ENCODE results near the gene DDB1. TPM values are rescaled to one million over a fixed set of nuclear protein-coding genes. Genes with fewer than 3 reads are reported as not detected.

Gene DDB1
- total RNA-seq, 1 donor from 2014 or later: 175 TPM

- no peak for DNase-seq (ENCODE audit: low read depth)
- TF ChIP-seq CTCF (conservative IDR thresholded peaks at IDR 0.05; ENCODE audit: low read depth, low read length): no peak
- no peak overlapping the region for H3K4me3 ChIP-seq (ENCODE audit: low read depth, low read length)
These were observed 37.6 kb upstream of the DDB1 start for GRCh38 chr11:61370349-61371005.

GRCh38 chr11:61369372-61370348 lies 36.8 kb upstream of the DDB1 start:
- no peak for DNase-seq (ENCODE audit: low read depth)
- H3K4me3 ChIP-seq (ENCODE audit: low read depth, low read length): no peak overlapping the region
- TF ChIP-seq CTCF (conservative IDR thresholded peaks at IDR 0.05; ENCODE audit: low read depth, low read length): no peak

GRCh38 chr11:61368646-61369045 lies 35.7 kb upstream of the DDB1 start:
- TF ChIP-seq CTCF (conservative IDR thresholded peaks at IDR 0.05; ENCODE audit: low read depth, low read length): no peak
- no peak for DNase-seq (ENCODE audit: low read depth)
- H3K4me3 ChIP-seq (ENCODE audit: low read depth, low read length): no peak overlapping the region

GRCh38 chr11:61367406-61367805 lies 34.5 kb upstream of the DDB1 start:
- TF ChIP-seq CTCF (conservative IDR thresholded peaks at IDR 0.05; ENCODE audit: low read depth, low read length): no peak
- DNase-seq (ENCODE audit: low read depth): no peak
- H3K4me3 ChIP-seq (ENCODE audit: low read depth, low read length): no peak overlapping the region

- DNase-seq (ENCODE audit: low read depth): no peak
- no peak overlapping the region for H3K4me3 ChIP-seq (ENCODE audit: low read depth, low read length)
- TF ChIP-seq CTCF (conservative IDR thresholded peaks at IDR 0.05; ENCODE audit: low read depth, low read length): no peak
These were observed 31.2 kb upstream of the DDB1 start for GRCh38 chr11:61364012-61364675.

GRCh38 chr11:61362542-61362875 lies 29.6 kb upstream of the DDB1 start:
- no peak for TF ChIP-seq CTCF (conservative IDR thresholded peaks at IDR 0.05; ENCODE audit: low read depth, low read length)
- DNase-seq (ENCODE audit: low read depth): no peak
- H3K4me3 ChIP-seq (ENCODE audit: low read depth, low read length): peak overlapping the region; percentile 76

Measured in epithelial cell of proximal tubule (primary cell).